GM21423 (cell line): ENCODE data around the gene DLG1.
A peak's percentile ranks its signal among the peaks of the same experiment; 100 is the strongest.

Experiments used
- ATAC-seq: cut with Tn5 transposase; IDR thresholded peaks from one replicate; pipeline ENCODE4 v1.9.1; 2021; ENCODE audit warnings: mild to moderate bottlenecking, moderate library complexity; ENCODE audit not compliant: unreplicated experiment

Gene DLG1

GRCh38 chr3:197320582-197320981, 22.2 kb upstream of the DLG1 start:
- ATAC-seq = no peak

- no peak for ATAC-seq
Measured at GRCh38 chr3:197317250-197317963, 19.0 kb upstream of the DLG1 start.

GRCh38 chr3:197312431-197312830, 14.0 kb upstream of the DLG1 start:
- no peak for ATAC-seq

GRCh38 chr3:197311591-197311990, 13.2 kb upstream of the DLG1 start:
- ATAC-seq = no peak

GRCh38 chr3:197309528-197310361, 11.3 kb upstream of the DLG1 start:
- ATAC-seq = no peak

- no peak for ATAC-seq
Measured at GRCh38 chr3:197308591-197308990, 10.2 kb upstream of the DLG1 start.

- no peak for ATAC-seq
Measured at GRCh38 chr3:197306374-197307086, 8.1 kb upstream of the DLG1 start.

GRCh38 chr3:197305854-197306253, 7.4 kb upstream of the DLG1 start:
- ATAC-seq = peak; percentile 93

GRCh38 chr3:197303452-197303851, 5.0 kb upstream of the DLG1 start:
- no peak for ATAC-seq

- no peak for ATAC-seq
Measured at GRCh38 chr3:197302696-197303341, 4.4 kb upstream of the DLG1 start.

- no peak for ATAC-seq
Measured at GRCh38 chr3:197302033-197302432, 3.6 kb upstream of the DLG1 start.

GRCh38 chr3:197300361-197300760, 1.9 kb upstream of the DLG1 start:
- no peak for ATAC-seq

GRCh38 chr3:197298945-197299854, 788 bp upstream of the DLG1 start:
- no peak for ATAC-seq

GRCh38 chr3:197297476-197298340, 704 bp downstream of the DLG1 start:
- ATAC-seq = peak; percentile 61

GRCh38 chr3:197297002-197297401, 1.4 kb downstream of the DLG1 start:
- ATAC-seq = no peak

GRCh38 chr3:197296545-197296944, 1.9 kb downstream of the DLG1 start:
- no peak for ATAC-seq

GRCh38 chr3:197295871-197296270, 2.5 kb downstream of the DLG1 start:
- no peak for ATAC-seq

GRCh38 chr3:197293605-197294237, 4.7 kb downstream of the DLG1 start:
- no peak for ATAC-seq

GRCh38 chr3:197292648-197293047, 5.8 kb downstream of the DLG1 start:
- ATAC-seq = no peak
